Hepatocyte (in vitro differentiated cells): Measurements from ENCODE around the gene ACAP3. TPM values are rescaled to one million over a fixed set of nuclear protein-coding genes. Genes with fewer than 3 reads are reported as not detected.

Experiments
- DNase-seq: peaks from one replicate; pipeline ENCODE4 v3.0.0-alpha.2; 2016; ENCODE audit warnings: low spot score
- H2AFZ ChIP-seq: fragments of 200-600 bp; sonication (generic); 2 replicates; pipeline ENCODE4 v1.6.0; 2016; ENCODE audit warnings: antibody characterized with exemption, mild to moderate bottlenecking
- H3K27ac ChIP-seq: fragments of 200-600 bp; sonication (generic); 2 replicates; pipeline ENCODE4 v1.5.1; 2016; ENCODE audit warnings: mild to moderate bottlenecking
- H3K27me3 ChIP-seq: fragments of 200-600 bp; sonication (generic); 2 replicates; pipeline ENCODE4 v1.6.1; 2016
- H3K36me3 ChIP-seq: fragments of 200-600 bp; sonication (generic); replicated peaks from 2 replicates; pipeline ENCODE4 v1.5.1; 2016; ENCODE audit warnings: low read depth; ENCODE audit not compliant: insufficient read depth
- H3K4me1 ChIP-seq: fragments of 200-600 bp; sonication (generic); 2 replicates; pipeline ENCODE4 v1.5.1; 2016; ENCODE audit warnings: mild to moderate bottlenecking, moderate library complexity; ENCODE audit not compliant: insufficient read depth
- H3K4me2 ChIP-seq: fragments of 200-600 bp; sonication (generic); 2 replicates; pipeline ENCODE4 v1.6.0; 2016
- H3K4me3 ChIP-seq: fragments of 200-600 bp; sonication (generic); 2 replicates; pipeline ENCODE4 v1.5.1; 2016; ENCODE audit warnings: mild to moderate bottlenecking
- H3K79me2 ChIP-seq: fragments of 200-600 bp; sonication (generic); 2 replicates; pipeline ENCODE4 v1.6.0; 2017; ENCODE audit warnings: mild to moderate bottlenecking
- H3K9me2 ChIP-seq: fragments of 200-600 bp; sonication (generic); replicated peaks from 2 replicates; pipeline ENCODE4 v1.6.0; 2017; ENCODE audit warnings: mild to moderate bottlenecking; ENCODE audit not compliant: insufficient read depth
- H3K9me3 ChIP-seq: fragments of 200-600 bp; sonication (generic); 2 replicates; pipeline ENCODE4 v1.5.1; 2016; ENCODE audit warnings: low read depth, mild to moderate bottlenecking
- H4K20me1 ChIP-seq: fragments of 200-600 bp; sonication (generic); 2 replicates; pipeline ENCODE4 v1.6.0; 2016; ENCODE audit warnings: mild to moderate bottlenecking; ENCODE audit not compliant: insufficient read depth, poor library complexity, severe bottlenecking
- CTCF ChIP-seq: fragments of 200-600 bp; sonication (generic); IDR thresholded peaks from 2 replicates; pipeline ENCODE4 v1.5.1; 2016; ENCODE audit warnings: antibody characterized with exemption, mild to moderate bottlenecking; ENCODE audit not compliant: poor library complexity
- EZH2 ChIP-seq: fragments of 200-600 bp; sonication (generic); IDR thresholded peaks from 2 replicates; pipeline ENCODE4 v1.6.1; 2016; ENCODE audit warnings: antibody characterized with exemption, mild to moderate bottlenecking, borderline replicate concordance
- EZH2phosphoT487 ChIP-seq: fragments of 200-600 bp; sonication (generic); IDR thresholded peaks from one replicate; pipeline ENCODE4 v1.6.1; 2018; ENCODE audit warnings: antibody characterized with exemption, mild to moderate bottlenecking, low read depth, moderate library complexity; ENCODE audit not compliant: unreplicated experiment, severe bottlenecking
- WGBS: methylation state at CpG from one replicate; pipeline ENCODE4 v1.1.6; 2016; ENCODE audit warnings: low lambda C conversion rate; ENCODE audit errors: missing lambda C conversion rate; 5-methylcytosine and 5-hydroxymethylcytosine counted together
- polyA plus RNA-seq: library from polyadenylated mRNA; unstranded; fragments of >200 nt; fragmentation: Nextera tagmentation; extraction: Ambion mirVana; gene quantifications from 2 replicates; pipeline ENCODE4 v1.2.1, GENCODE V29; 2016
- total RNA-seq: library from RNA; depleted of rRNA; stranded (reverse); fragments of >200 nt; gene quantifications from 2 replicates; pipeline ENCODE4 v1.2.3, GENCODE V29; 2014

Gene ACAP3
- total and polyA plus RNA-seq, 2 experiments from 2014 or later = 56.0 to 87.1 TPM

GRCh38 chr1:1280782-1281481 is 26.8 kb downstream of the ACAP3 start:
- WGBS = 92% methylated on average over 19 of the region's 21 CpGs
- no peaks in the 10 kb centered on the region for H3K27me3 ChIP-seq
- DNase-seq = no peak
- no peaks in the 10 kb centered on the region for H3K4me1 ChIP-seq
- H3K36me3 ChIP-seq = no peaks in the 10 kb centered on the region
- no peaks in the 10 kb centered on the region for H3K9me2 ChIP-seq
- no peak for TF ChIP-seq EZH2phosphoT487
- TF ChIP-seq CTCF = no peak
- no peak for TF ChIP-seq EZH2
- no peaks in the 10 kb centered on the region for H4K20me1 ChIP-seq
- H3K79me2 ChIP-seq = no peaks in the 10 kb centered on the region
- no peak overlapping the region for H3K27ac ChIP-seq
- no peak overlapping the region for H2AFZ ChIP-seq
- H3K4me3 ChIP-seq = no peak overlapping the region
- H3K4me2 ChIP-seq = no peak overlapping the region
- no peaks in the 10 kb centered on the region for H3K9me3 ChIP-seq

- no peak overlapping the region for H3K4me2 ChIP-seq
- 89% methylated on average over 16 of the region's 17 CpGs for WGBS
- no peak for TF ChIP-seq EZH2phosphoT487
- TF ChIP-seq EZH2 = no peak
- no peak for TF ChIP-seq CTCF
- no peaks in the 10 kb centered on the region for H3K4me1 ChIP-seq
- no peaks in the 10 kb centered on the region for H4K20me1 ChIP-seq
- H3K36me3 ChIP-seq = no peaks in the 10 kb centered on the region
- H3K27ac ChIP-seq = no peak overlapping the region
- no peaks in the 10 kb centered on the region for H3K27me3 ChIP-seq
- no peaks in the 10 kb centered on the region for H3K79me2 ChIP-seq
- DNase-seq = no peak
- no peak overlapping the region for H2AFZ ChIP-seq
- H3K9me3 ChIP-seq = no peaks in the 10 kb centered on the region
- H3K9me2 ChIP-seq = no peaks in the 10 kb centered on the region
- no peak overlapping the region for H3K4me3 ChIP-seq
Measured at GRCh38 chr1:1279028-1279427, 28.7 kb downstream of the ACAP3 start.

- H2AFZ ChIP-seq = no peak overlapping the region
- H3K4me3 ChIP-seq = no peak overlapping the region
- H3K79me2 ChIP-seq = no peaks in the 10 kb centered on the region
- no peaks in the 10 kb centered on the region for H3K27me3 ChIP-seq
- H3K4me2 ChIP-seq = no peak overlapping the region
- no peaks in the 10 kb centered on the region for H3K4me1 ChIP-seq
- no peak overlapping the region for H3K27ac ChIP-seq
- H3K9me3 ChIP-seq = no peaks in the 10 kb centered on the region
- no peaks in the 10 kb centered on the region for H3K9me2 ChIP-seq
- no peak for DNase-seq
- no peaks in the 10 kb centered on the region for H3K36me3 ChIP-seq
- H4K20me1 ChIP-seq = no peaks in the 10 kb centered on the region
- 92% methylated on average over 13 of the region's 13 CpGs for WGBS
- TF ChIP-seq EZH2phosphoT487 (no peak), CTCF (no peak), EZH2 (no peak)
Measured at GRCh38 chr1:1278620-1279019, 29.1 kb downstream of the ACAP3 start.

- no peaks in the 10 kb centered on the region for H3K36me3 ChIP-seq
- no peak overlapping the region for H3K4me3 ChIP-seq
- no peaks in the 10 kb centered on the region for H3K9me3 ChIP-seq
- no peak for TF ChIP-seq EZH2
- TF ChIP-seq EZH2phosphoT487 = no peak
- TF ChIP-seq CTCF = no peak
- H3K9me2 ChIP-seq = no peaks in the 10 kb centered on the region
- whole genome bisulfite sequencing = 85% methylated on average over 9 of the region's 9 CpGs
- no peaks in the 10 kb centered on the region for H3K27me3 ChIP-seq
- H2AFZ ChIP-seq = no peak overlapping the region
- H3K4me1 ChIP-seq = peaks cover 20% of the 10 kb centered on the region
- no peak overlapping the region for H3K4me2 ChIP-seq
- peaks cover 25% of the 10 kb centered on the region for H3K79me2 ChIP-seq
- DNase-seq = no peak
- no peak overlapping the region for H3K27ac ChIP-seq
- peaks cover 22% of the 10 kb centered on the region for H4K20me1 ChIP-seq
Measured at GRCh38 chr1:1275836-1276235, 31.9 kb downstream of the ACAP3 start.
